GM12873 (cell line): ENCODE data around the gene FXYD6.

Experiments
- TF ChIP-seq, protein P1 (sequence below): IDR thresholded peaks from 2 replicates; pipeline ENCODE4 v1.5.1; 2012; ENCODE audit warnings: low read depth, mild to moderate bottlenecking, moderate library complexity, low read length, control low read depth; ENCODE audit not compliant: insufficient read depth; ENCODE audit errors: missing control alignments

Gene FXYD6

DNA sequence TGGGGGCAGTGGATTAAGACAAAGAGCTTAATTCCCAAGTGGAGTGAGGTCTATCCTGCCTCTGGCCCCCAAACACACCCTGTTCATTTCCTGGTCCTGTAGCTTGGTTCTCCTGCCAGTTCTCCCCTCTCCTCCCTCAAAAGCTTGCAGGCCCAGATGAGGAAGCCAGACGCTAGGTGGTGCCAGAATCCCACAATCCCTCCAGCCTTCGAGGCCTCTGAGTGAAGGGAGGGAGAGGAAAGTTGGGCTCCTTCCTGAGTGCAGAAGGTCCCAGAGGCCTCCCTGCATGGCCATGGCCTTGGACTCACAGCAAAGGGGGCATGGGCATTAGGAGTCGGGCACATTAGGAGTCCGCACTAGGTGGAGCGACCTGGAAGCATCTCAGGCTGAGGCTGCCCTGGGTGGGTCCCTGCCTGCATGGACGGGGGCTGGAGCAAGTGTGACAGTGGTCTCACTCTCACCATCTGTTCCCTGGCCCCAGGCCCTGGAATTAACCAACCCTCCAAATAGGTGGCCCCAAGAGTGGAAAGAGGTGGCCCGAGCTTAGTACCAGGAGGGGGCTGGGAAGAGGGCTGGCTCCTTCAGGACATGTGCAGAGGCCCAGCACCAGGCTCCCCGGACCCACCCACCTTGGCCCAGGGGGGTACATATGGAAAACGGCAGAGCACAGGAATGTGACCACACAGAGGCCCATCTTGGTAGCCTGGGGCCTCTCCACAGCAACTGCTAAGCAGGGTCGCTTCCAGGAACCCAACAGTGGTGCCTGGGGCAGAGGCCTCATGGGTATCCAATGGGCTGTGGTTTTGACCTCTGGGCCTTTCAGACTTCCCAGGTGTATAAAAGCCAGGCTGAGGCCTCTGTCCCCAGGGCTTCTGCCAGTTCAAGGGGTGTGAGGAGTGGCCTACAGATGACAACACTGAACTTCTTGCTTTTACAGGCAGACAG, 57.1 kb downstream of the FXYD6 start:
- TF ChIP-seq, protein P1, sequence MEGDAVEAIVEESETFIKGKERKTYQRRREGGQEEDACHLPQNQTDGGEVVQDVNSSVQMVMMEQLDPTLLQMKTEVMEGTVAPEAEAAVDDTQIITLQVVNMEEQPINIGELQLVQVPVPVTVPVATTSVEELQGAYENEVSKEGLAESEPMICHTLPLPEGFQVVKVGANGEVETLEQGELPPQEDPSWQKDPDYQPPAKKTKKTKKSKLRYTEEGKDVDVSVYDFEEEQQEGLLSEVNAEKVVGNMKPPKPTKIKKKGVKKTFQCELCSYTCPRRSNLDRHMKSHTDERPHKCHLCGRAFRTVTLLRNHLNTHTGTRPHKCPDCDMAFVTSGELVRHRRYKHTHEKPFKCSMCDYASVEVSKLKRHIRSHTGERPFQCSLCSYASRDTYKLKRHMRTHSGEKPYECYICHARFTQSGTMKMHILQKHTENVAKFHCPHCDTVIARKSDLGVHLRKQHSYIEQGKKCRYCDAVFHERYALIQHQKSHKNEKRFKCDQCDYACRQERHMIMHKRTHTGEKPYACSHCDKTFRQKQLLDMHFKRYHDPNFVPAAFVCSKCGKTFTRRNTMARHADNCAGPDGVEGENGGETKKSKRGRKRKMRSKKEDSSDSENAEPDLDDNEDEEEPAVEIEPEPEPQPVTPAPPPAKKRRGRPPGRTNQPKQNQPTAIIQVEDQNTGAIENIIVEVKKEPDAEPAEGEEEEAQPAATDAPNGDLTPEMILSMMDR = peak; percentile 71

DNA sequence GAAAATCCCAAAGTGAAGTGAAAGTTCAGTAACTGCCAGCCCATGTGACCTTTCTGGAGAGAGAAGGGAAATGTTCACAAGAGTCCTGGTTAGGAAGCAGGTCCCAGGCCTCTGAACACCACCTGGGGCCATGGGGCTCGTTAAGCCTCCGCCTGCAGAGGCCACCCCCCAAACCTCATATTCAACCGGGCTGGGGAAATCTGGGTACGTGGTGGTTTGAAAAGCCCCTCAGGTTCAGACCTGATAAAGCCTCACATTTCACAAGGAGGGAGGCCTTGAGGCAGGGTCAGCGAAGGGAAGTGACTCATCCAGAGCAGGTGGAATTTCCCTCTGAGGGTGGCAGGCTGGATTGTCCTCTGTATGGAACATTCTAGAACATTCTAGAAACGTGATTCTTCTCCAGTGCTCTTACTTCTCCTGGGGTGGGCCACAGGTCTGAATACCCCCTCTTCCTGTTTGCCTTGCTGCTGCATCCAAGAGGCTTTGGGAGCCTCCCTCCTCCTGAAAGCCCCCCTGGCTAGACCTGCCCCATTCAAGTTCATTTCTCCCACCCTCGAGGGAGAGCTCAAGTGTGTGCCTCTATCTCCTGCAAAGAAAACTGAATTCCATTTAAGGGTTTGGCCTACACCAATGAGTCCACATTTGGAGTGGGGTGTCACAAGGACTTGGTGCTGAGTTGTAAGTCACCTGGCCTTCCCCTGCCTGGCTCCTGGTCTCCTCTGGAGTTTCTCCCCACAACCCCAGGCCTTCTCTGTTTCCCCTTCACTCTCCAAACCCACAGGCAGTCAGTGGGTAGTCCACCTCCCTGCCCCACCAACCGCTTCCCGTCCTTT, 58.2 kb downstream of the FXYD6 start:
- TF ChIP-seq, protein P1 = no peak

DNA sequence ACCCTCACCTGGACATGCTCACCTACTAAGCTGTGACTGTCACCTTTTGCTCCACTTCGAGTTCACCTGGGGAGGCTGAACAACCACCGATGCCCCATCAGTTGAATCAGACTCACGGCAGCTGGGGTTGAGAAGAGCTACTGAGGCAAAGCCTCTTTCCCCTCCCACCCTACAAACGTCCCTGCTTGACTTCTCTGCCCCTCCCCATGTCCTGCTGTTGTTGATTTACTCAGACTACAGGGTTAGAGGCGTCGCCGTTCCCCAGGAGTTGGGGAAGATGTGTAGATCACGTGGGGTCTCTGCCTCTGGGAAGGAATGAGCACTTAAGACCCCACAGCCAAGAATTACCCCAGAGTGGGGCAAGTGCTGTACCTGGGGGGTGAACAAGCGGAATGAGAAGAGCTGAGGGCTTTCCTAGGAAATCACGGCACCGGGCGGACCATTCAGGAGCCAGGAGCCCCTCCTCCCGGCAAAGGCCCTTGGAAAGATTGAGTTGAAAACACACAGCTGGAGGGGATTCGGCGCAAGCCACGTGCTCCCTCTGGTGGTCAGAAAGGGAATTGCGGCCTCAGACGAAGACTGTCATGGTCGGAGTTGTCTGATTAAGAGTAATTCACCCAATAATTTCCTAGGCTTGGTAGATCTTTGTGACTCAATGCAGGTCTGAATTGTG, 59.0 kb downstream of the FXYD6 start:
- TF ChIP-seq, protein P1 = peak; percentile 100

DNA sequence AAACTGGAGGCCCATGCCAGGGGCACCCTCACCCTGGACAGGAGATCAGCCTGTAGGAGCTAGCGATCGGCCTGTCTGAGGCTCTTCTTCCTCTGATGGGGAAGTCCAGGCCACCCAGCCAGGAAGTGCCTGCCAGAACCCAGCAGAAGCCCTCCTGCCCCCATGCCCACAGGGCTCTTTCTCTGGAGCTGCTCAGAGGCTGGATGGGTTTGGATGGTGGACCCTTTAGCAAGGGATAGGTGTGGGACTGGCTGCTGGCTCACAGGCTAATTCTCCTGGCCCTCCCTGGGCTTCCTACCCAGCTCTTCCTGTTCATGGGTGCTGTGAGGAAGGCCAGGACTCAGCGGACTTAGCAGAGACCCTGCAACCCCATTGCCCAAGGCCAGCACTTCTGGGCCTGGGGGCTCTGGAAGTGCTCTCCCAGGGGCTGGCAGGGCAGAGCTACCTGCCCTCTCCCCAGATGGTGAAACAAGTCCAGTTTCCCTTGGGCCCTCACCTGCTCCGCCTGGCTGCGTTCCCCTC, 59.6 kb downstream of the FXYD6 start:
- TF ChIP-seq, protein P1 = no peak

DNA sequence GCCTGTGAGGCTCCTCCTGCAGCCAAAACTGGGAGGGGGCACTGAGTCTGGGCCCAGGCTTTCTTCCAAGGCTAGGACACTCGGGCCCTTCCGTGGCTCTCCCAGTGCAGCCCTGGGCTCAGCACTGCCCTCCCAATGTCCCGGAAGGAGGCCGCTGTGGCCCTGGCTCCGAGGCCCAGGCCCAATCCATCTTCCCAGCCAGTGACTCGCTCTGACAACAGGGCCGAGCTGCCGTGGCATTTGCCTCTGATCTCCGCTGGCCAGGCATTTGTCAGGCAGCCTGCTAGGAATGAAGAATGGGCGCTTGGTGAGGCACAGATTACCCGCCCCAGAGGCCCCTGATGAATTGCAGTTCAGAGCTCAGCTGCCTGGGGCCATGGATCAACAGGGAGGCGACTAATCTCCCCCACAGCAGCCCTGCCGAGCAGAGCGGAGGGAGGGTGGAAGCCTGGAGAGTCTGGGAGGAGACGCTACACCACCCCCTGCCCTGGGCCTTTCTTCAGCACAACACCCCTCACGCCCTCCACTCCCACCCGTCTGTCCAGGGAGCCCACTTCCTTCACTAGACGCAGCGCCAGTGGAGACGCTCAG, 60.2 kb downstream of the FXYD6 start:
- TF ChIP-seq, protein P1 = no peak

DNA sequence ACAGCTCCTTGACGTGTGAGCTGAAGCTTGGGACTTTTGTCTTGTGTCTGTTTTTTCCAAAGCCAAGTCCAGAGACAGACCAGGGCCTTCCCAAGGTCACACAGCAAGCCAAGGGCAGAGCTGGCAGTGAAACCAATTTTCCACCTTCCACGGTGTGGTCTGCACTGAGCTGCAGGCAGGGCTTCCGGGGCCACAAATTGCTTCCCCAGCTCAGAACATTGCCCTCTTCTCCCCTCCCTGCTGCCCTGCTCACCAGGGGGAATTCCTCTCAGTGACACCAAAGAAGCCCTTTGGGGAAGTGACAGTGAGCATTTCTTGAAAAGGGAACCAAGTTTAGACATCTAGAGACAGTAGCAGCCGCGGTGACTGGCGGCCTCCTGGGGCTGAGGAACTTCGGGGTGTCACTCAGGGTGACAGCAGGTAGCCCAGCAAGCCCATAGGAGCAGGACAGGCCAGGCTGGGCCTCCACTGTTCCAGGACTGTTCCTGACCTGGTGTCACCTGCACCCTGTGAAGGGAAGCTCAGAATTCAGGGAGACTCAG, 61.1 kb downstream of the FXYD6 start:
- TF ChIP-seq, protein P1 = no peak
